Stomach smooth muscle (tissue), 2 donors: ENCODE results near the gene SDS.

Experiments used
- H3K27ac ChIP-seq: one replicate; pipeline ENCODE4 v1.7.0; 2013; ENCODE audit warnings: mild to moderate bottlenecking, low read length, inconsistent platforms
- H3K27me3 ChIP-seq, 2 donors: one replicate each; pipeline ENCODE4 v1.7.0; 2013; ENCODE audit warnings: low read length in 2 of 2; ENCODE audit not compliant: insufficient read depth in 2 of 2, control insufficient read depth in 1 of 2
- H3K36me3 ChIP-seq, 2 donors: one replicate each; pipeline ENCODE4 v1.7.0; 2013; ENCODE audit warnings: low read length in 2 of 2; ENCODE audit not compliant: control insufficient read depth in 2 of 2, insufficient read depth in 2 of 2
- H3K4me1 ChIP-seq: one replicate; pipeline ENCODE4 v1.7.0; 2013; ENCODE audit warnings: low read length; ENCODE audit not compliant: control insufficient read depth, insufficient read depth
- H3K4me3 ChIP-seq, 2 donors: one replicate each; pipeline ENCODE4 v1.7.0; 2013; ENCODE audit warnings: low read length in 2 of 2
- H3K9ac ChIP-seq, 2 donors: one replicate each; pipeline ENCODE4 v1.7.0; 2013; ENCODE audit warnings: low read length in 2 of 2, mild to moderate bottlenecking in 1 of 2
- H3K9me3 ChIP-seq, 2 donors: one replicate each; pipeline ENCODE4 v1.7.0; 2013; ENCODE audit warnings: low read length in 2 of 2; ENCODE audit not compliant: control insufficient read depth in 2 of 2
- donor health status: healthy.
- donor health status: Pancreatic carcinoma.

SDS gene

DNA sequence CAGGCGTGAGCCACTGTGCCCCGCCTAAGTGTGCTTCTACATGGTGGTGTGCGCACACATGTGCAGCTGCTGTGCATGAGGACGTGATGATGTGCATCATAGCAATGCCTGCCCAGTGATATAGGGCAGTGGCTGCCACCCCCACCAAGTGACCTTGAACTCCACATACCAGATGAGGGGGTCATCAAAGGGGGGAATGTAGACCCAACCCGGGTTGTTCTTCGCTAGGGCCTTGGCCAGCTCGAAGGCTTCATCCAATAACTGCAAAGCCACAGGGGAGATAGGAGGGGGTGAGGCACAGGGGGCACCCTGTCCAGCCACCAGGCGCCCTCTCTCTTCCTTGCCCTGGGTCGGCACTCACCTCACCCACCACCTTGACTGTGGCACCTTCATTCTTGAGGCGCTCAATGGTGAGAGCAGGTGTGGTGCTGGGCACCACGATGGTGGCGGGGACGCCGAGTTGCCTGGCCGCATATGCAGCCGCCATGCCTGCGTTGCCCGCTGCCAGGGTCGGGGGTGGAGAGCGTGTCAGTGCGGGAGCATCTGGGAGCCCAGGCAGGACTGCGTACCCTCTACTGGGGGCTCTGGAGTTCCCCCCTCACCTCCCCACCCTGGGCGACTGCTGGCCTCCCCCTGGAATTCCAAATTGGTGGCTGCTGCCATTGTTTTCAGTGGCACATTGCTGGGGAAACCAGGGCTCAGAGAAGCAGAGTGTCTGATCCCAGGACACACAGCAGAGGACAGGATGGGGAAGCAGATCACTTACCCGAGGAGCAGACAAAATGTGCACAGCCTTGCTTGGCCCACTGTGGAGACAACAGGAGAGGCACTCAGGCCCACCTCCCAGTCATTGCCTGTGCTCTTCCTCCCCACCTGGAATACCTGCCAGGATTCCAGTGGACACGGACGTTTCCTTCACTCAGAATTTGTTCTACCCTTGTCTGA lies 5.1 kb downstream of the SDS start:
- Histone ChIP-seq H3K4me1 (no peaks in the 10 kb centered on the region), H3K27me3 (peaks cover 5 to 21% of the 10 kb centered on the region in 2 donors), H3K36me3 (no peaks in the 10 kb centered on the region), H3K9me3 (peaks cover 0 to 7% of the 10 kb centered on the region in 2 donors), H3K4me3 (no peak overlapping the region), H3K9ac (no peak overlapping the region), H3K27ac (no peak overlapping the region)

GRCh38 chr12:113397497-113398197 lies 6.0 kb downstream of the SDS start:
- no peaks in the 10 kb centered on the region for H3K36me3 ChIP-seq
- no peak overlapping the region for H3K9ac ChIP-seq
- H3K4me1 ChIP-seq: no peaks in the 10 kb centered on the region
- peaks cover 0 to 6% of the 10 kb centered on the region in 2 donors for H3K9me3 ChIP-seq
- H3K27ac ChIP-seq: no peak overlapping the region
- H3K4me3 ChIP-seq: no peak overlapping the region
- peaks cover 5 to 21% of the 10 kb centered on the region in 2 donors for H3K27me3 ChIP-seq

DNA sequence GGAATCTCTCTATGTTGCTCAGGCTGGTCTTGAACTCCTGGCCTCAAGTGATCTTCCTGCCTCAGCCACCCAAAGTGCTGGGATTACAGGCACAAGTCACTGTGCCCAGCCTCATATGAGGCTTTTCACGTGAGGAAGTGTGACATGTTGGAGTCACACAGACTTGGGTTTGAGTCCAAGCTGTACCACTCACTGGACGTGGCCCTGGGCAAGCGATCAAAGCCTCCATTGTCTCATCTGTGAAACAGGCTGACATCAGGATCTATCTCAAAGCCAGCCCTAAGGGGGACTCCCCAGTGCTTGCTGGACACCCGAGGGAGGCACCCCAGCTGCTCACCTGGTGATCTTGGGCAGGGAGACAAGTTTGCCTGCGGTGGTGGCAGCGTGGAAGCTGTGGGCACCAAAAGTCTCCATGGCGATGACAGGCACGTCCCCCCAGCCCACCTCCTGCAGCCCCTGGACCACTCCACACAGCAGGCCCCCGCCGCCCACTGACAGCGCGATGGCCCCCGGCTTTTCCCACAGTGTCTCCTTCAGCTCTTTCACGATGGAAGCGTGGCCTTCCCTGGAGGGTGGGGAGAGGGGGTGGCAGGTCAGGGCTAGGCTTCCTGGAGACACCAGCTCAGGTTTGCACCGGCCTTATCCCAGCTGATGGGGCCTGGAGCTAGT lies 6.7 kb downstream of the SDS start:
- H3K27ac ChIP-seq: no peak overlapping the region
- H3K27me3 ChIP-seq: peaks cover 4 to 19% of the 10 kb centered on the region in 2 donors
- no peak overlapping the region for H3K9ac ChIP-seq
- no peaks in the 10 kb centered on the region for H3K4me1 ChIP-seq
- no peaks in the 10 kb centered on the region for H3K36me3 ChIP-seq
- H3K9me3 ChIP-seq: peaks cover 0 to 5% of the 10 kb centered on the region in 2 donors
- no peak overlapping the region for H3K4me3 ChIP-seq

DNA sequence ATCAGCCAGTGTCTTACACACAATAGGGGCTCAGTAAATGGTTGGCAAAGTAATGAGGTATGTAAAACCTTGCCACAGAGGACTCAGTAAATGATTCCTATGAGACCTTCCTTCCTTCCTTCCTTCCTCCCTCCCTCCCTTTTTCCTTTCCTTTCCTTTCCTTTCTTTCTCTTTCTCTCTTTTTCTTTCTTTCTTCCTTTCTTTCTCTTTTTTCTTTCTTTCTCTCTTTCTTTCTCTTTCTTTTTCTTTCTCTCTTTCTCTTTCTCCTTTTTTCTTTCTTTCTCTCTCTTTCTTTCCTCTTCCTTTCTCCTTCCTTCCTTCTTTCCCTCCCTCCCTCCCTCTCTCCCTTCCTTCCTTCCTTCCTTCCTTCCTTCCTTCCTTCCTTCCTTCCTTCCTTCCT lies 7.5 kb downstream of the SDS start:
- no peak overlapping the region for H3K27ac ChIP-seq
- no peak overlapping the region for H3K9ac ChIP-seq
- H3K4me3 ChIP-seq: no peak overlapping the region
- H3K36me3 ChIP-seq: peaks cover 0 to under 1% of the 10 kb centered on the region in 2 donors
- H3K4me1 ChIP-seq: no peaks in the 10 kb centered on the region
- H3K27me3 ChIP-seq: peaks cover 0 to 15% of the 10 kb centered on the region in 2 donors
- H3K9me3 ChIP-seq: peaks cover 0 to 5% of the 10 kb centered on the region in 2 donors

- Histone ChIP-seq H3K4me3 (no peak overlapping the region), H3K36me3 (peaks cover 7 to 11% of the 10 kb centered on the region in 2 donors), H3K4me1 (no peaks in the 10 kb centered on the region), H3K9ac (no peak overlapping the region), H3K27me3 (peaks cover 0 to 15% of the 10 kb centered on the region in 2 donors), H3K27ac (no peak overlapping the region), H3K9me3 (peaks cover 0 to 5% of the 10 kb centered on the region in 2 donors)
These were observed 8.6 kb downstream of the SDS start for GRCh38 chr12:113395119-113395518.

DNA sequence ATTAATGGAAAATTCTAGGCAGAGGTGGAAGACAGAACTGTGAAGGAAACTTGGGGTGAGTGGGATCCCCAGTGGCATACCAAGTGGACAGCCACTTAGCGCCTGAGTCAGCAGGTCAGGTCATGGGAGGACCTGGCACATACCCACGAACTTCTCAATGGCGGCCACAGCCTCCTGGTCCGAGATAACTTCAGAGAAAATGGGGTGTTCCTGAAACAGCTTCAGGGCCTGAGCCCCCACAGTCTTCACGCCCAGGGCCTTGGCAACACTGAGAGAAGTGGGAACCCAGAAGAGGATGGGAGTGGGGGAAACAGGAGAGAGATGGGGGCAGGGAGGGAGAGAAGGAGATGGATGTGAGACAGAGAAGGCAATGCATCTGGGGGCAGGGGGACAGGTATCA lies 9.9 kb downstream of the SDS start:
- H3K27ac ChIP-seq: no peak overlapping the region
- H3K27me3 ChIP-seq: peaks cover 0 to 8% of the 10 kb centered on the region in 2 donors
- H3K36me3 ChIP-seq: peaks cover 10 to 13% of the 10 kb centered on the region in 2 donors
- peaks cover 0 to 5% of the 10 kb centered on the region in 2 donors for H3K9me3 ChIP-seq
- no peak overlapping the region for H3K9ac ChIP-seq
- H3K4me1 ChIP-seq: no peaks in the 10 kb centered on the region
- no peak overlapping the region for H3K4me3 ChIP-seq

DNA sequence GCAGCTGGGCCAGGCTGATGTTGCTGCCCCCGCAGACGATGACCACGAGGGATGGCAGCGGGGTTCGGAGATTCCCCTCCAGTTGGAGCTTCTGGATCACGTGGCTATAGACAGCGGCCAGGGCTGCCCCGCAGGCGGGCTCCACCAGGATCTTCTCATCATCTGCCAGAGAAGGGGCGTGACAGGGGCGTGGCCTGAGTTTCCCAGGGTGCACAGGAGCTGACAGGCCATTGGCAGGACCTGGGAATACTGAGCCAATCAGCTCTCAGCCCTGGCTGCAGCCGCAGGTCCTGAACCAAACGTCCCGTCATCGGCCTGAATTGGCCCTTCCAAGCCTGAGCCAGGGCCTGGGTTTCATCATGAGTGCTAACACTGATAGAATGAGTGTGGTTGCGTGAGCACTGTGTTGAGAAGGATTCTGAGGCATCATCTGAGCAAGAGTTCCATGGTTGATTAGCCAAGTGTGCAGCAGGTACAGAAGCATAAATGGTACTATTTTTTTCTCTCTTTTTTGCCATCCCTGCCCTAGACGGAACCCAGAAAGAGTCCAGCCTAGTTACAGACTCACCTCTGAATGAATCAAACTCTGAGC lies 10.6 kb downstream of the SDS start:
- no peak overlapping the region for H3K4me3 ChIP-seq
- H3K27ac ChIP-seq: no peak overlapping the region
- H3K36me3 ChIP-seq: peaks cover 10 to 16% of the 10 kb centered on the region in 2 donors
- no peaks in the 10 kb centered on the region for H3K4me1 ChIP-seq
- H3K9me3 ChIP-seq: peaks cover 0 to 5% of the 10 kb centered on the region in 2 donors
- no peak overlapping the region for H3K9ac ChIP-seq
- peaks cover 0 to 4% of the 10 kb centered on the region in 2 donors for H3K27me3 ChIP-seq

DNA sequence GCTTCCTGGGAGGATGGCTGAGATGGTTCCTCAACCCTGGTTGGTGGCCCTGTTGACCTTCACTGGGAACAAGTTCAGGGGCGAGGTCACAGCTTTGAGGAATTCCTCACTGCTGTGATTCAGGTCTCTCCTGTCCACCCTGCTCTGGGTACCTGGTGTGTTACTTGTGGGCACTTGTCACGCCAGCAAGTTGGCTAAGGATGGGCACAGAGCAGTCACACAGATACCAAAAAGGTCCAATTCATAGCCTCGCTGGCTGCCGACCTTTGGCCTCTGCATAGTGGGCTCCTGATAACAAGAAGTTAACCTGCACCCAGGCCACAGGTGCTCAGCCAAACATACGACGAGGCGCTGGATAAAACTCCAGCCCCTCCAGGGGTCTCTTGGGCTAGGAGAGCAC lies 11.2 kb downstream of the SDS start:
- Histone ChIP-seq H3K9me3 (peaks cover 0 to 5% of the 10 kb centered on the region in 2 donors), H3K27ac (no peak overlapping the region), H3K4me1 (no peaks in the 10 kb centered on the region), H3K27me3 (no peaks in the 10 kb centered on the region), H3K9ac (no peak overlapping the region), H3K4me3 (no peak overlapping the region), H3K36me3 (peaks cover 10 to 20% of the 10 kb centered on the region in 2 donors)

DNA sequence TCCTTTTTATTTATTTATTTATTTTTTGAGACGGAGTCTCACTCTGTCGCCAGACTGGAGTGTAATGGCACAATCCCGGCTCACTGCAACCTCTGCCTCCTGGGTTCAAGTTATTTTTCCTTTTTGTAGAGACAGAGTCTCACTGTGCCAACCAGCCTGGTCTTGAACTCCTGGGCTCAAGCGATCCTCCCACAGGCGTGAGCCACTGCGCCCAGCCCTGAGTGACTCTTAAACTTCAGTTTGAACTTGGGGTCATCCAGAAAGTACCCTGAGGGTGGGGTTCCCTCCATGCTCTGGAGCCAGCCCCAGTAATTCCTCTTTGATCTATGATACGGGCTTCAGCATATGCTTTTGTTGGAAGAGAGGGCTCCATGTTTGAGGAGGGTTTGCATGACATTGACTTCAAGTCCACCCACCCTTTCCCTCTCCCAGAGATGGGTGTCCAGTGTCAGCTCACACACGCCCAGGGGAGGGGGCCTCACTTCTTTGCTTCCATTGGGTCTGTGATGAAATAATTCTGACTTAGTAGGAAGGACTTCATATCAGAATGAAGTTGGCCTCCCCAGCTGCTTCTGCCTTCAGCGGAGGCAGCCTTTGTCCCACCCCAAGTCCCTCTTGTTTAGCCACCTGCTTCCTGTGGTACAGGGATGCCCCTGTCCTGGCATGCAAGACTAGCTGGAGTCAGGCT lies 11.9 kb downstream of the SDS start:
- Histone ChIP-seq H3K9me3 (peaks cover 0 to 5% of the 10 kb centered on the region in 2 donors), H3K36me3 (peaks cover 14 to 25% of the 10 kb centered on the region in 2 donors), H3K27me3 (no peaks in the 10 kb centered on the region), H3K4me3 (no peak overlapping the region), H3K9ac (no peak overlapping the region), H3K4me1 (no peaks in the 10 kb centered on the region), H3K27ac (no peak overlapping the region)

- no peaks in the 10 kb centered on the region for H3K4me1 ChIP-seq
- H3K4me3 ChIP-seq: no peak overlapping the region
- no peak overlapping the region for H3K9ac ChIP-seq
- H3K36me3 ChIP-seq: peaks cover 14 to 25% of the 10 kb centered on the region in 2 donors
- no peak overlapping the region for H3K27ac ChIP-seq
- no peaks in the 10 kb centered on the region for H3K27me3 ChIP-seq
- H3K9me3 ChIP-seq: peaks cover 0 to 5% of the 10 kb centered on the region in 2 donors
These were observed 12.5 kb downstream of the SDS start for GRCh38 chr12:113391145-113391544.
